GM12878 (cell line): ENCODE measurements around the gene SLX4IP. TPM values are rescaled to one million over a fixed set of nuclear protein-coding genes. Genes with fewer than 3 reads are reported as not detected.
A peak's percentile ranks its signal among the peaks of the same experiment; 100 is the strongest.

Experiments used
- ASH2L ChIP-seq: fragments of 300-600, 200-600 bp; sonication (generic); IDR thresholded peaks from 2 replicates; pipeline ENCODE4 v1.6.1; 2017; ENCODE audit warnings: low read depth, mild to moderate bottlenecking, borderline replicate concordance
- BCL11A ChIP-seq: IDR thresholded peaks from 2 replicates; pipeline ENCODE4 v1.6.1; 2011; ENCODE audit warnings: low read depth, low read length
- BCL3 ChIP-seq: IDR thresholded peaks from 2 replicates; pipeline ENCODE4 v1.6.1; 2011; ENCODE audit warnings: borderline replicate concordance, low read depth, mild to moderate bottlenecking, moderate library complexity, low read length; ENCODE audit not compliant: insufficient read depth, poor library complexity, severe bottlenecking
- BCLAF1 ChIP-seq: fragments of 450-650 bp; IDR thresholded peaks from 2 replicates; pipeline ENCODE4 v1.6.1; 2017; ENCODE audit warnings: antibody characterized with exemption, mild to moderate bottlenecking, moderate library complexity
- E2F8 ChIP-seq: fragments of 450-650 bp; IDR thresholded peaks from 2 replicates; pipeline ENCODE4 v1.6.1; 2018; ENCODE audit warnings: mild to moderate bottlenecking, low read depth, moderate library complexity; ENCODE audit not compliant: partially characterized antibody
- JUNB ChIP-seq: IDR thresholded peaks from 2 replicates; pipeline ENCODE4 v1.6.1; 2016; ENCODE audit warnings: antibody characterized with exemption, mild to moderate bottlenecking
- LARP7 ChIP-seq: fragments of 450-650 bp; IDR thresholded peaks from 2 replicates; pipeline ENCODE4 v1.6.1; 2017; ENCODE audit warnings: mild to moderate bottlenecking
- NFIC ChIP-seq: IDR thresholded peaks from 2 replicates; pipeline ENCODE4 v1.6.1; 2012; ENCODE audit warnings: low read depth, mild to moderate bottlenecking, inconsistent platforms, low read length, moderate library complexity
- NFXL1 ChIP-seq: fragments of 450-650 bp; IDR thresholded peaks from 2 replicates; pipeline ENCODE4 v1.6.1; 2017; ENCODE audit warnings: antibody characterized with exemption, mild to moderate bottlenecking, borderline replicate concordance
- SRF ChIP-seq, 2 experiments: IDR thresholded peaks; 2 replicates each; pipeline ENCODE4 v1.6.1; 2011; ENCODE audit warnings: low read depth in 2 of 2, low read length in 2 of 2, mild to moderate bottlenecking in 1 of 2, moderate library complexity in 1 of 2
- polyA plus RNA-seq, 11 experiments: library from polyadenylated mRNA; depleted of rRNA in 4 of 11; unstranded in 6 of 11; stranded (reverse) in 5 of 11; fragments of >200 nt; fragmentation: Nextera tagmentation in 4 of 11; fragmentation: Illumina TruSeq in 1 of 11; extraction: Ambion mirVana in 4 of 11; extraction: Trizol in 1 of 11; gene quantifications; 1 replicate in 1 of 11; 2 replicates in 10 of 11; pipeline versions ENCODE4 v1.2.1 to v1.2.3, GENCODE V29; 2011 to 2016; ENCODE audit warnings: inconsistent platforms in 2 of 11, missing spikeins in 2 of 11, low read depth in 1 of 11
- total RNA-seq, 4 experiments: library from RNA; depleted of rRNA in 3 of 4; stranded (reverse); fragments of >200 nt in 3 of 4; fragmentation: Illumina TruSeq in 1 of 4; extraction: Trizol in 1 of 4; gene quantifications; 2 replicates each; pipeline versions ENCODE4 v1.2.1 to v1.2.3, GENCODE V29; 2013 to 2021
- TF ChIP-seq, protein P1 (sequence below): fragments of 450-650 bp; IDR thresholded peaks from 2 replicates; pipeline ENCODE4 v1.6.1; 2016; ENCODE audit warnings: mild to moderate bottlenecking
- TF ChIP-seq, protein P2 (sequence below): fragments of 450-650 bp; IDR thresholded peaks from 2 replicates; pipeline ENCODE4 v1.6.1; 2017; ENCODE audit warnings: mild to moderate bottlenecking

The SLX4IP gene
- total and polyA plus RNA-seq, 10 of the 15 experiments (the other 5 are each of a cell fraction or from before 2014, with no cell fraction given), result 2.2 to 11.0 (median 6.3) TPM

GRCh38 chr20:10434832-10435812 is at the start of gene SLX4IP (continued):
- TF ChIP-seq SRF (IDR thresholded peaks at IDR 0.05; ENCODE audit: low read depth in 2 of 2, low read length in 2 of 2) (0 out of 4 replicates have a peak, but pooled peaks of 1 of the 2 experiments have one; percentile 27), E2F8 (peak; percentile 25), BCL3 (no peak), JUNB (no peak), BCL11A (no peak), ASH2L (no peak), LARP7 (0 out of 2 replicates have a peak, but pooled peaks have one; percentile 14), NFXL1 (no peak), BCLAF1 (no peak), NFIC (no peak)
- TF ChIP-seq, protein P1, sequence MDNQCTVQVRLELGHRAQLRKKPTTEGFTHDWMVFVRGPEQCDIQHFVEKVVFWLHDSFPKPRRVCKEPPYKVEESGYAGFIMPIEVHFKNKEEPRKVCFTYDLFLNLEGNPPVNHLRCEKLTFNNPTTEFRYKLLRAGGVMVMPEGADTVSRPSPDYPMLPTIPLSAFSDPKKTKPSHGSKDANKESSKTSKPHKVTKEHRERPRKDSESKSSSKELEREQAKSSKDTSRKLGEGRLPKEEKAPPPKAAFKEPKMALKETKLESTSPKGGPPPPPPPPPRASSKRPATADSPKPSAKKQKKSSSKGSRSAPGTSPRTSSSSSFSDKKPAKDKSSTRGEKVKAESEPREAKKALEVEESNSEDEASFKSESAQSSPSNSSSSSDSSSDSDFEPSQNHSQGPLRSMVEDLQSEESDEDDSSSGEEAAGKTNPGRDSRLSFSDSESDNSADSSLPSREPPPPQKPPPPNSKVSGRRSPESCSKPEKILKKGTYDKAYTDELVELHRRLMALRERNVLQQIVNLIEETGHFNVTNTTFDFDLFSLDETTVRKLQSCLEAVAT, result peak; percentile 62; the same call in 1 of the 2 replicates
- TF ChIP-seq, protein P2, sequence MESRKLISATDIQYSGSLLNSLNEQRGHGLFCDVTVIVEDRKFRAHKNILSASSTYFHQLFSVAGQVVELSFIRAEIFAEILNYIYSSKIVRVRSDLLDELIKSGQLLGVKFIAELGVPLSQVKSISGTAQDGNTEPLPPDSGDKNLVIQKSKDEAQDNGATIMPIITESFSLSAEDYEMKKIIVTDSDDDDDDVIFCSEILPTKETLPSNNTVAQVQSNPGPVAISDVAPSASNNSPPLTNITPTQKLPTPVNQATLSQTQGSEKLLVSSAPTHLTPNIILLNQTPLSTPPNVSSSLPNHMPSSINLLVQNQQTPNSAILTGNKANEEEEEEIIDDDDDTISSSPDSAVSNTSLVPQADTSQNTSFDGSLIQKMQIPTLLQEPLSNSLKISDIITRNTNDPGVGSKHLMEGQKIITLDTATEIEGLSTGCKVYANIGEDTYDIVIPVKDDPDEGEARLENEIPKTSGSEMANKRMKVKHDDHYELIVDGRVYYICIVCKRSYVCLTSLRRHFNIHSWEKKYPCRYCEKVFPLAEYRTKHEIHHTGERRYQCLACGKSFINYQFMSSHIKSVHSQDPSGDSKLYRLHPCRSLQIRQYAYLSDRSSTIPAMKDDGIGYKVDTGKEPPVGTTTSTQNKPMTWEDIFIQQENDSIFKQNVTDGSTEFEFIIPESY, result no peak
